SK-N-SH treated with all-trans-retinoic acid at 6 μM for 48 hours (cell line): ENCODE data around the gene SCAPER.

ENCODE experiments used
- ATAC-seq: fragments of 200-7000 bp; cut with Tn5 transposase; 3 replicates; pipeline ENCODE4 v1.9.1; 2020; ENCODE audit warnings: mild to moderate bottlenecking, moderate library complexity
- ARNTL ChIP-seq: fragments of 450-650 bp; formaldehyde crosslinking; IDR thresholded peaks from 2 replicates; pipeline ENCODE4 v1.5.0; 2020; ENCODE audit warnings: low read depth, mild to moderate bottlenecking, moderate library complexity, borderline replicate concordance
- BACH2 ChIP-seq: fragments of 250-450 bp; sonication (Bioruptor Pico); IDR thresholded peaks from 2 replicates; pipeline ENCODE4 v1.9.0; 2021; ENCODE audit warnings: mild to moderate bottlenecking, borderline replicate concordance
- CREB5 ChIP-seq: fragments of 250-450 bp; sonication (Bioruptor Pico); IDR thresholded peaks from 2 replicates; pipeline ENCODE4 v1.5.1; 2020; ENCODE audit warnings: low read depth, mild to moderate bottlenecking, moderate library complexity
- CSDC2 ChIP-seq: fragments of 250-450 bp; sonication (Bioruptor Pico); IDR thresholded peaks from 2 replicates; pipeline ENCODE4 v1.5.0; 2020; ENCODE audit warnings: mild to moderate bottlenecking, moderate library complexity
- ESRRG ChIP-seq: fragments of 250-450 bp; sonication (Bioruptor Pico); IDR thresholded peaks from 2 replicates; pipeline ENCODE4 v1.6.1; 2021; ENCODE audit warnings: mild to moderate bottlenecking
- OSR1 ChIP-seq: fragments of 250-450 bp; sonication (Bioruptor Pico); IDR thresholded peaks from 2 replicates; pipeline ENCODE4 v1.8.0; 2022; ENCODE audit warnings: moderate library complexity, mild to moderate bottlenecking, inconsistent platforms
- PATZ1 ChIP-seq: fragments of 250-450 bp; sonication (Bioruptor Pico); IDR thresholded peaks from 2 replicates; pipeline ENCODE4 v1.8.0; 2020; ENCODE audit warnings: mild to moderate bottlenecking, moderate library complexity, borderline replicate concordance
- PPARA ChIP-seq: fragments of 250-450 bp; sonication (Bioruptor Pico); IDR thresholded peaks from 2 replicates; pipeline ENCODE4 v1.5.0; 2020; ENCODE audit warnings: mild to moderate bottlenecking, borderline replicate concordance
- RARB ChIP-seq: fragments of 250-450 bp; sonication (Bioruptor Pico); IDR thresholded peaks from 2 replicates; pipeline ENCODE4 v1.8.0; 2021; ENCODE audit warnings: mild to moderate bottlenecking, moderate library complexity
- SNAI2 ChIP-seq: fragments of 250-450 bp; sonication (Bioruptor Pico); IDR thresholded peaks from 2 replicates; pipeline ENCODE4 v1.5.0; 2020; ENCODE audit warnings: mild to moderate bottlenecking, moderate library complexity
- TCF4 ChIP-seq: fragments of 250-450 bp; sonication (Bioruptor Pico); IDR thresholded peaks from 2 replicates; pipeline ENCODE4 v1.8.0; 2021; ENCODE audit warnings: mild to moderate bottlenecking, moderate library complexity, borderline replicate concordance
- TOX ChIP-seq: fragments of 250-450 bp; sonication (Bioruptor Pico); IDR thresholded peaks from 2 replicates; pipeline ENCODE4 v1.8.0; 2021; ENCODE audit warnings: mild to moderate bottlenecking, moderate library complexity, borderline replicate concordance
- ZC3H10 ChIP-seq: fragments of 250-450 bp; sonication (Bioruptor Pico); IDR thresholded peaks from 2 replicates; pipeline ENCODE4 v1.5.1; 2021; ENCODE audit warnings: mild to moderate bottlenecking, moderate library complexity
- ZFP3 ChIP-seq: fragments of 250-450 bp; sonication (Bioruptor Pico); IDR thresholded peaks from 2 replicates; pipeline ENCODE4 v1.5.0; 2020; ENCODE audit warnings: mild to moderate bottlenecking, moderate library complexity
- ZFP30 ChIP-seq: fragments of 450-650 bp; formaldehyde crosslinking; IDR thresholded peaks from 2 replicates; pipeline ENCODE4 v1.5.0; 2022; ENCODE audit warnings: mild to moderate bottlenecking, moderate library complexity
- ZNF565 ChIP-seq: fragments of 450-650 bp; formaldehyde crosslinking; conservative IDR thresholded peaks from 2 replicates; pipeline ENCODE4 v1.5.0; 2020; ENCODE audit warnings: low read depth, mild to moderate bottlenecking, moderate library complexity
- ZNF70 ChIP-seq: fragments of 450-650 bp; formaldehyde crosslinking; IDR thresholded peaks from 2 replicates; pipeline ENCODE4 v1.5.0; 2020; ENCODE audit warnings: mild to moderate bottlenecking, moderate library complexity
- ZNF8 ChIP-seq: fragments of 450-650 bp; formaldehyde crosslinking; IDR thresholded peaks from 2 replicates; pipeline ENCODE4 v1.5.0; 2020; ENCODE audit warnings: mild to moderate bottlenecking, moderate library complexity
- TF ChIP-seq, protein P1 (sequence below): fragments of 250-450 bp; sonication (Bioruptor Pico); IDR thresholded peaks from 2 replicates; pipeline ENCODE4 v1.8.0; 2021; ENCODE audit warnings: low read depth, mild to moderate bottlenecking, moderate library complexity, borderline replicate concordance
- TF ChIP-seq, protein P2 (sequence below): fragments of 250-450 bp; sonication (Bioruptor Pico); IDR thresholded peaks from 2 replicates; pipeline ENCODE4 v1.5.0; 2020; ENCODE audit warnings: mild to moderate bottlenecking, moderate library complexity

SCAPER gene

DNA sequence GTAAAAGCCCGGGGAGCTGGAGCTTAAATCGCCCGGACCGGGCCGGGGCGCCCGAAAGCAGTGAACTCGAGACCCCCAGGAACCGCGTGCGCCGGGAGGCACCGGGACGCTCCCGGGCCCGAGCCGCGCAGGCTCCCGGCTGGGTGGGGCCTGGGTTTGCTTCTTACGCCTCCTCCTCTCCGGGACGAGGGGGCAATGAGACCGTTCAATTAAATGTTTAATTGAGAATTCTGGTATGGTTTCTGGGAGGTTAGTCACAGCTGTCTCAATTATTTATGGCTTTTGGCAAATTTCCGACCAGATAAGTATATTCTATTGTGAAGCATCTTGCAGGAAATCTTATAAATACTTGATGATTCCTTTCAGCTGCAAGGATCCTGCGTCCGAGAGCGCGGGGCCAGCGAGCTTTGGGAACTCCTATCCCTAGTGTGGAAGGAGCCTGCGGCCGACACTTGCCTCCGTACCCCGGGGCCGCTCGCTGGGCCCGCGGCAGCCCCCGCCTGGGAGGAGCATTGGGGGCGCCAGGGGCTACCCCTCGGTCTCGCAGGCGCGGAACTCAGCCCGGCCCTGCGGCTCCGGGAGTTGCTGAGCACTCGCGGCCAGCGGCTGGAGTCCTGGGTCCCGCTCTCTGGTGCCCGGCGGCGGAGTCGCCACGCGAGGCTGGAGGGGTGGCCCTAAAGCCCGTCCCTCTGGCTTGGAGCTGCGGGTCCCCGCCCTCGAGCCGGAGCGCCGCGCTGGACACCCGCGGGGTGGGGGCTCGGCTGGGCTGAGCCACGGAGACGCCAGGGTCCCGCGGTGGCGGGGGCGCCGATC is 558.3 kb downstream of the SCAPER start:
- no peak for ATAC-seq
- TF ChIP-seq ZNF70 (CRISPR knock-in tag): no peak
- no peak for TF ChIP-seq OSR1
- TF ChIP-seq ARNTL (CRISPR knock-in tag): no peak
- TF ChIP-seq ZNF565: no peak
- no peak for TF ChIP-seq SNAI2 (CRISPR knock-in tag)
- TF ChIP-seq ZFP3 (CRISPR knock-in tag): no peak
- TF ChIP-seq, protein P1, sequence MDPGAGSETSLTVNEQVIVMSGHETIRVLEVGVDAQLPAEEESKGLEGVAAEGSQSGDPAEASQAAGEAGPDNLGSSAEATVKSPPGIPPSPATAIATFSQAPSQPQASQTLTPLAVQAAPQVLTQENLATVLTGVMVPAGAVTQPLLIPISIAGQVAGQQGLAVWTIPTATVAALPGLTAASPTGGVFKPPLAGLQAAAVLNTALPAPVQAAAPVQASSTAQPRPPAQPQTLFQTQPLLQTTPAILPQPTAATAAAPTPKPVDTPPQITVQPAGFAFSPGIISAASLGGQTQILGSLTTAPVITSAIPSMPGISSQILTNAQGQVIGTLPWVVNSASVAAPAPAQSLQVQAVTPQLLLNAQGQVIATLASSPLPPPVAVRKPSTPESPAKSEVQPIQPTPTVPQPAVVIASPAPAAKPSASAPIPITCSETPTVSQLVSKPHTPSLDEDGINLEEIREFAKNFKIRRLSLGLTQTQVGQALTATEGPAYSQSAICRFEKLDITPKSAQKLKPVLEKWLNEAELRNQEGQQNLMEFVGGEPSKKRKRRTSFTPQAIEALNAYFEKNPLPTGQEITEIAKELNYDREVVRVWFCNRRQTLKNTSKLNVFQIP (CRISPR knock-in tag): no peak
- TF ChIP-seq TCF4: no peak

DNA sequence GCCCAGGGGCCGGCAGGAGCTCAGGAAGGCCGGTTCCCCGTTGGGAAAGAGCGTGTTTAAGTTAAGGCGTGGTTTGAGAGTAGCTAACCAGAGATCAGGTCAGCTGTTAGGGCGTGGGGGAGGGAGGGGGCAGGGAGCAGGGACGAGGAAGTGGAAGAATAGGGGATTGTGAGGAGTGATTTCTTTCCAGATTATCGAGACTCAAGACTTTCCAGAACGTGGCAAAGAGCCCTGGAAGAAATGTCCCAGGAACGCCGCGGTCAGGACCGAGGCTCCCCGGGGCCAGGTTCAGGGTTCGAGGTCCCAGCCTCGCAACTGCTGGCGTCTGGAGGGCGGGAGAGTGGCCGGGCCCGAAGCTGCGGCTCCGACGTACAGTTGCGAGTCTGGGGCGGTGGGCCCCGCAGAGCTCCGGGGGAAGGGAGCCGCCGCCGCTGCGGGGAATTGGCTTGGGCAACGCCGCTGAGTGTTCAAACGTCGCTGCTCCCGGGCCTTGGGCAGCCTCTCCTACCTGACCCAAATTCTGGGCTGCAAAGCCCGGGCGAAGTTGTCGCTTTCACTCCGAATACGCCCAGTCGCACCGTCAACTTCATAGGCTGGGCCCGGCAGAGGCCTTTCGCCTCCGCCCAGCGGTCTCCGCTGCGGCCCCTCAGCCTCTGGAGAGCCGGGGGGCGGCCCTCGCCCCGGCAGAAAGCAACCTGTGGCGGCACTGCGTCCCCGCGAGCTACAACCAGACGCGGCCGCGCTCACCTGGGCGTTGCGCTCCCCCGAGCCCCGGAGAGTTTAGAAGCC is 559.1 kb downstream of the SCAPER start:
- no peak for ATAC-seq
- TF ChIP-seq, protein P1 (CRISPR knock-in tag): no peak
- TF ChIP-seq OSR1 (no peak), ZNF70 (CRISPR knock-in tag) (no peak), RARB (CRISPR knock-in tag) (no peak), ARNTL (CRISPR knock-in tag) (no peak), TOX (CRISPR knock-in tag) (no peak), ESRRG (CRISPR knock-in tag) (no peak), ZFP30 (no peak), PATZ1 (CRISPR knock-in tag) (no peak), CSDC2 (no peak), ZC3H10 (no peak), CREB5 (CRISPR knock-in tag) (no peak), PPARA (CRISPR knock-in tag) (no peak), ZNF8 (CRISPR knock-in tag) (no peak)
- TF ChIP-seq, protein P2, sequence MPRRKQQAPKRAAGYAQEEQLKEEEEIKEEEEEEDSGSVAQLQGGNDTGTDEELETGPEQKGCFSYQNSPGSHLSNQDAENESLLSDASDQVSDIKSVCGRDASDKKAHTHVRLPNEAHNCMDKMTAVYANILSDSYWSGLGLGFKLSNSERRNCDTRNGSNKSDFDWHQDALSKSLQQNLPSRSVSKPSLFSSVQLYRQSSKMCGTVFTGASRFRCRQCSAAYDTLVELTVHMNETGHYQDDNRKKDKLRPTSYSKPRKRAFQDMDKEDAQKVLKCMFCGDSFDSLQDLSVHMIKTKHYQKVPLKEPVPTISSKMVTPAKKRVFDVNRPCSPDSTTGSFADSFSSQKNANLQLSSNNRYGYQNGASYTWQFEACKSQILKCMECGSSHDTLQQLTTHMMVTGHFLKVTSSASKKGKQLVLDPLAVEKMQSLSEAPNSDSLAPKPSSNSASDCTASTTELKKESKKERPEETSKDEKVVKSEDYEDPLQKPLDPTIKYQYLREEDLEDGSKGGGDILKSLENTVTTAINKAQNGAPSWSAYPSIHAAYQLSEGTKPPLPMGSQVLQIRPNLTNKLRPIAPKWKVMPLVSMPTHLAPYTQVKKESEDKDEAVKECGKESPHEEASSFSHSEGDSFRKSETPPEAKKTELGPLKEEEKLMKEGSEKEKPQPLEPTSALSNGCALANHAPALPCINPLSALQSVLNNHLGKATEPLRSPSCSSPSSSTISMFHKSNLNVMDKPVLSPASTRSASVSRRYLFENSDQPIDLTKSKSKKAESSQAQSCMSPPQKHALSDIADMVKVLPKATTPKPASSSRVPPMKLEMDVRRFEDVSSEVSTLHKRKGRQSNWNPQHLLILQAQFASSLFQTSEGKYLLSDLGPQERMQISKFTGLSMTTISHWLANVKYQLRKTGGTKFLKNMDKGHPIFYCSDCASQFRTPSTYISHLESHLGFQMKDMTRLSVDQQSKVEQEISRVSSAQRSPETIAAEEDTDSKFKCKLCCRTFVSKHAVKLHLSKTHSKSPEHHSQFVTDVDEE (CRISPR knock-in tag): no peak

GRCh38 chr15:76345583-76345879 is 559.6 kb downstream of the SCAPER start:
- TF ChIP-seq BACH2 (no peak), SNAI2 (CRISPR knock-in tag) (no peak)
- no peak for ATAC-seq
